ENCODE data around the gene PLXNB2. TPM values are rescaled to one million over a fixed set of nuclear protein-coding genes. Genes with fewer than 3 reads are reported as not detected.

PLXNB2 gene
- total and polyA plus RNA-seq, 7 experiments from 2014 or later, result 0.05 to 138 (median 3.5) TPM

- no peak overlapping the region for H3K4me3 ChIP-seq (ENCODE audit: low read length)
- no peaks in the 10 kb centered on the region for H3K36me3 ChIP-seq (ENCODE audit: control insufficient read depth in 2 of 3, insufficient read depth in 3 of 3, low read length in 3 of 3)
- Mint-ChIP-seq H3K4me3 (no peak overlapping the region), H3K4me1 (peaks cover 0 to 6% (median 1%) of the 10 kb centered on the region in 7 donors), H3K27ac (peak overlapping the region in 1 of 9 donors; percentile 25), H3K36me3 (no peaks in the 10 kb centered on the region), H3K27me3 (peaks cover 0 to under 1% (median 0%) of the 10 kb centered on the region in 5 donors), H3K9me3 (no peaks in the 10 kb centered on the region)
- CTCF ChIA-PET, result interaction anchor here (0.7 kb wide), 1 partner anchor 11 kb away, joined by 3 read pairs; no protein-coding TSS in a partner anchor
- ATAC-seq (no peak), DNase-seq (no peak)
- H3K9me3 ChIP-seq (ENCODE audit: control insufficient read depth in 2 of 3, low read length in 3 of 3), result no peaks in the 10 kb centered on the region
- no peak overlapping the region for H3K27ac ChIP-seq (ENCODE audit: low read depth, low read length)
- no peaks in the 10 kb centered on the region for H3K27me3 ChIP-seq (ENCODE audit: control insufficient read depth in 2 of 2, insufficient read depth in 2 of 2, low read length in 2 of 2)
- intact Hi-C loops (cut with micrococcal nuclease), result loop anchor here (10.0 kb wide), 3 partner anchors 196 to 306 kb away; partner anchors contain the start of genes CHKB (in 1 of the 2), LMF2 (in 1 of the 2), NCAPH2 (in 1 of the 2) and SBF1 (in 1 of the 2)
- POLR2A ChIA-PET, result no interaction called here
- no peaks in the 10 kb centered on the region for H3K4me1 ChIP-seq (ENCODE audit: control insufficient read depth in 2 of 2, insufficient read depth in 2 of 2, low read length in 2 of 2)
Measured at GRCh38 chr22:50278956-50279619, 28.4 kb downstream of the PLXNB2 start.

GRCh38 chr22:50278461-50278860 lies 29.0 kb downstream of the PLXNB2 start:
- Mint-ChIP-seq H3K9me3 (no peaks in the 10 kb centered on the region), H3K36me3 (no peaks in the 10 kb centered on the region), H3K4me1 (peaks cover 0 to 10% (median 5%) of the 10 kb centered on the region in 7 donors), H3K4me3 (no peak overlapping the region), H3K27ac (no peak overlapping the region), H3K27me3 (peaks cover 0 to 5% (median 0%) of the 10 kb centered on the region in 5 donors)
- DNase-seq, result no peak
- intact Hi-C loops (cut with micrococcal nuclease), result loop anchor here (10.0 kb wide), 3 partner anchors 196 to 306 kb away; partner anchors contain the start of genes CHKB (in 1 of the 2), LMF2 (in 1 of the 2), NCAPH2 (in 1 of the 2) and SBF1 (in 1 of the 2)
- POLR2A ChIA-PET, result no interaction called here
- H3K4me3 ChIP-seq (ENCODE audit: low read length), result no peak overlapping the region
- CTCF ChIA-PET, result no interaction called here
- H3K9me3 ChIP-seq (ENCODE audit: control insufficient read depth in 2 of 3, low read length in 3 of 3), result no peaks in the 10 kb centered on the region
- H3K36me3 ChIP-seq (ENCODE audit: control insufficient read depth in 2 of 3, insufficient read depth in 3 of 3, low read length in 3 of 3), result no peaks in the 10 kb centered on the region
- no peak overlapping the region for H3K27ac ChIP-seq (ENCODE audit: low read depth, low read length)
- no peaks in the 10 kb centered on the region for H3K27me3 ChIP-seq (ENCODE audit: control insufficient read depth in 2 of 2, insufficient read depth in 2 of 2, low read length in 2 of 2)
- ATAC-seq, result no peak
- H3K4me1 ChIP-seq (ENCODE audit: control insufficient read depth in 2 of 2, insufficient read depth in 2 of 2, low read length in 2 of 2), result no peaks in the 10 kb centered on the region

- H3K27me3 Mint-ChIP-seq, result peaks cover 0 to 8% (median 0%) of the 10 kb centered on the region in 5 donors
- H3K36me3 ChIP-seq (ENCODE audit: control insufficient read depth in 2 of 3, insufficient read depth in 3 of 3, low read length in 3 of 3), result no peaks in the 10 kb centered on the region
- no peak overlapping the region for H3K4me3 ChIP-seq (ENCODE audit: low read length)
- no peaks in the 10 kb centered on the region for H3K9me3 ChIP-seq (ENCODE audit: control insufficient read depth in 2 of 3, low read length in 3 of 3)
- ChIA-PET CTCF (no interaction called here), POLR2A (no interaction called here)
- no peak overlapping the region for H3K27ac Mint-ChIP-seq
- H3K27me3 ChIP-seq (ENCODE audit: control insufficient read depth in 2 of 2, insufficient read depth in 2 of 2, low read length in 2 of 2), result no peaks in the 10 kb centered on the region
- intact Hi-C loops (cut with micrococcal nuclease), result loop anchor here (10.0 kb wide), 3 partner anchors 197 to 307 kb away; partner anchors contain the start of genes CHKB (in 1 of the 2), LMF2 (in 1 of the 2), NCAPH2 (in 1 of the 2) and SBF1 (in 1 of the 2)
- DNase-seq (no peak), ATAC-seq (no peak)
- peaks cover 0 to 10% (median 5%) of the 10 kb centered on the region in 7 donors for H3K4me1 Mint-ChIP-seq
- no peak overlapping the region for H3K4me3 Mint-ChIP-seq
- H3K27ac ChIP-seq (ENCODE audit: low read depth, low read length), result no peak overlapping the region
- no peaks in the 10 kb centered on the region for H3K36me3 Mint-ChIP-seq
- H3K4me1 ChIP-seq (ENCODE audit: control insufficient read depth in 2 of 2, insufficient read depth in 2 of 2, low read length in 2 of 2), result no peaks in the 10 kb centered on the region
- H3K9me3 Mint-ChIP-seq, result no peaks in the 10 kb centered on the region
Measured at GRCh38 chr22:50277761-50278160, 29.7 kb downstream of the PLXNB2 start.

DNA sequence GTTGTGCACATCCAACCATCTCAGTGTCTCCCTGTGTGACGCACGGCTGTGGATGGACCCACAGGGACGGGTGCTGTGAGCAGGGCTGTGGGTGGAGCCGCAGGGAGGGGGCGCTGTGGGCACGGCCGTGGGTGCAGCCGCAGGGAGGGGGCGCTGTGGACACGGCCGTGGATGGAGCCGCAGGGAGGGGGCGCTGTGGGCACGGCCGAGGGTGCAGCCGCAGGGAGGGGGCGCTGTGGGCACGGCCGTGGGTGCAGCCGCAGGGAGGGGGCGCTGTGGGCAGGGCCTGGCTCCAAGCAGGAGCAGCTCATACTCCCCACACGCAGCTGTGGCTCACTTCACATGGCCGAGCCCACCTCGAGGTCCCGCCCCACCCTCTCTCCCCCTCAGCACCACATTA lies 31.3 kb downstream of the PLXNB2 start:
- Mint-ChIP-seq H3K27me3 (peaks cover 0 to 12% (median 0%) of the 10 kb centered on the region in 5 donors), H3K9me3 (no peaks in the 10 kb centered on the region), H3K36me3 (no peaks in the 10 kb centered on the region), H3K4me1 (peaks cover 0 to 12% (median 5%) of the 10 kb centered on the region in 7 donors), H3K27ac (no peak overlapping the region), H3K4me3 (no peak overlapping the region)
- CTCF ChIA-PET, result interaction anchor here (0.7 kb wide), 1 partner anchor 127 kb away, joined by 3 read pairs; no protein-coding TSS in a partner anchor
- H3K27ac ChIP-seq (ENCODE audit: low read depth, low read length), result no peak overlapping the region
- peaks cover 3 to 4% of the 10 kb centered on the region in 2 donors for H3K4me1 ChIP-seq (ENCODE audit: control insufficient read depth in 2 of 2, insufficient read depth in 2 of 2, low read length in 2 of 2)
- no peaks in the 10 kb centered on the region for H3K36me3 ChIP-seq (ENCODE audit: control insufficient read depth in 2 of 3, insufficient read depth in 3 of 3, low read length in 3 of 3)
- no peaks in the 10 kb centered on the region for H3K27me3 ChIP-seq (ENCODE audit: control insufficient read depth in 2 of 2, insufficient read depth in 2 of 2, low read length in 2 of 2)
- POLR2A ChIA-PET, result no interaction called here
- peak; percentile 86 for ATAC-seq
- DNase-seq, result peak in 2 of 9 donors; percentile 22 to 27
- no peaks in the 10 kb centered on the region for H3K9me3 ChIP-seq (ENCODE audit: control insufficient read depth in 2 of 3, low read length in 3 of 3)
- intact Hi-C loops (cut with micrococcal nuclease), result loop anchor here (10.0 kb wide), 3 partner anchors 199 to 309 kb away; partner anchors contain the start of genes CHKB (in 1 of the 2), LMF2 (in 1 of the 2), NCAPH2 (in 1 of the 2) and SBF1 (in 1 of the 2)
- H3K4me3 ChIP-seq (ENCODE audit: low read length), result no peak overlapping the region

- H3K4me3 Mint-ChIP-seq, result no peak overlapping the region
- CTCF ChIA-PET, result interaction anchor here (0.7 kb wide), 1 partner anchor 128 kb away, joined by 3 read pairs; no protein-coding TSS in a partner anchor
- no peaks in the 10 kb centered on the region for H3K9me3 ChIP-seq (ENCODE audit: control insufficient read depth in 2 of 3, low read length in 3 of 3)
- no peaks in the 10 kb centered on the region for H3K36me3 Mint-ChIP-seq
- POLR2A ChIA-PET, result no interaction called here
- H3K9me3 Mint-ChIP-seq, result no peaks in the 10 kb centered on the region
- peaks cover 3 to 10% of the 10 kb centered on the region in 2 donors for H3K4me1 ChIP-seq (ENCODE audit: control insufficient read depth in 2 of 2, insufficient read depth in 2 of 2, low read length in 2 of 2)
- H3K27me3 ChIP-seq (ENCODE audit: control insufficient read depth in 2 of 2, insufficient read depth in 2 of 2, low read length in 2 of 2), result no peaks in the 10 kb centered on the region
- H3K27ac Mint-ChIP-seq, result no peak overlapping the region
- H3K4me1 Mint-ChIP-seq, result peaks cover 4 to 12% (median 6%) of the 10 kb centered on the region in 7 donors
- H3K4me3 ChIP-seq (ENCODE audit: low read length), result no peak overlapping the region
- no peak overlapping the region for H3K27ac ChIP-seq (ENCODE audit: low read depth, low read length)
- no peak for ATAC-seq
- no peaks in the 10 kb centered on the region for H3K36me3 ChIP-seq (ENCODE audit: control insufficient read depth in 2 of 3, insufficient read depth in 3 of 3, low read length in 3 of 3)
- H3K27me3 Mint-ChIP-seq, result peaks cover 0 to 16% (median 0%) of the 10 kb centered on the region in 5 donors
- intact Hi-C loops (cut with micrococcal nuclease), result loop anchor here (10.0 kb wide), 3 partner anchors 199 to 309 kb away; partner anchors contain the start of genes CHKB (in 1 of the 2), LMF2 (in 1 of the 2), NCAPH2 (in 1 of the 2) and SBF1 (in 1 of the 2)
- no peak for DNase-seq
Measured at GRCh38 chr22:50275181-50276055, 32.0 kb downstream of the PLXNB2 start.

DNA sequence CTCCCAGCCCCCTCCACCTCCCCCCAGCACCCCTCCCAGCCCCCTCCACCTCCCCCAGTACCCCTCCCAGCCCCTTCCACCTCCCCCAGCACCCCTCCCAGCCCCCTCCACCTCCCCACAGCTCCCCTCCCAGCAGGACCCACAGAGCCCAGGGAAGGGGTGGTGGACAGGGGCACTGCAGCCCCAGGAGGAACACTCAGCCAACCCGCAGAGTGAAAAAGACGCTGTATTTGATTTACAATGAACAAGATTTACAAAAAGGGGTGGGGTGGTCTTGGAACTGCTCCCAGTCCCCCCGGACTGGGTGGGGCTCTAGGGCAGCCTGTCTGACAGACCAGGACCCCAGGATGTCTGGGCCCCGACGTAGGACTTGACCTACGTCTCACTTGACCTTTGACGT lies 32.7 kb downstream of the PLXNB2 start:
- no peaks in the 10 kb centered on the region for H3K9me3 Mint-ChIP-seq
- intact Hi-C loops (cut with micrococcal nuclease), result loop anchor here (1.0 to 10.0 kb wide), 7 partner anchors 33 to 310 kb away; partner anchors contain the start of genes DENND6B (in 2 of the 2), CHKB (in 1 of the 2), LMF2 (in 1 of the 2) and NCAPH2 (in 1 of the 2)
- POLR2A ChIA-PET, result no interaction called here

More for the DNA sequence above, 32.7 kb downstream of the PLXNB2 start:
- H3K27ac Mint-ChIP-seq, result no peak overlapping the region
- no peak overlapping the region for H3K27ac ChIP-seq (ENCODE audit: low read depth, low read length)
- peaks cover 3 to 10% of the 10 kb centered on the region in 2 donors for H3K4me1 ChIP-seq (ENCODE audit: control insufficient read depth in 2 of 2, insufficient read depth in 2 of 2, low read length in 2 of 2)
- no peak overlapping the region for H3K4me3 Mint-ChIP-seq
- H3K27me3 Mint-ChIP-seq, result peaks cover 0 to 16% (median 0%) of the 10 kb centered on the region in 5 donors
- no peak overlapping the region for H3K4me3 ChIP-seq (ENCODE audit: low read length)
- CTCF ChIA-PET, result no interaction called here
- no peaks in the 10 kb centered on the region for H3K27me3 ChIP-seq (ENCODE audit: control insufficient read depth in 2 of 2, insufficient read depth in 2 of 2, low read length in 2 of 2)
- peaks cover 4 to 12% (median 6%) of the 10 kb centered on the region in 7 donors for H3K4me1 Mint-ChIP-seq
- ATAC-seq, result no peak
- DNase-seq, result no peak
- H3K36me3 Mint-ChIP-seq, result no peaks in the 10 kb centered on the region
- no peaks in the 10 kb centered on the region for H3K9me3 ChIP-seq (ENCODE audit: control insufficient read depth in 2 of 3, low read length in 3 of 3)
- no peaks in the 10 kb centered on the region for H3K36me3 ChIP-seq (ENCODE audit: control insufficient read depth in 2 of 3, insufficient read depth in 3 of 3, low read length in 3 of 3)
